Esophagus squamous epithelium (tissue), 5 donors: Measurements from ENCODE around the gene UBE2Q2. TPM values are rescaled to one million over a fixed set of nuclear protein-coding genes. Genes with fewer than 3 reads are reported as not detected.
"Not testable (repeated sequence)": the region's sequence is repeated elsewhere in the genome, so short reads cannot be mapped to it uniquely, and the experiment has no call there.

Source experiments
- DNase-seq: peaks from one replicate; lab custom pipeline; 2025; lab: John Stamatoyannopoulos, UW
- H3K27ac ChIP-seq, 4 donors: fragments of 200-600 bp; sonication (generic); one replicate each; pipeline ENCODE4 v1.5.1; 2016 to 2019; ENCODE audit warnings: mild to moderate bottlenecking in 1 of 4
- H3K27me3 ChIP-seq, 4 donors: fragments of 200-600 bp; sonication (generic); 1 replicate in 3 of 4; 2 replicates in 1 of 4; pipeline versions ENCODE4 v1.5.1 to v1.6.0; 2017 to 2021; ENCODE audit warnings: antibody characterized with exemption in 1 of 4
- H3K36me3 ChIP-seq, 3 donors: fragments of 200-600 bp; sonication (generic); one replicate each; pipeline ENCODE4 v1.5.1; 2016 to 2019
- H3K4me1 ChIP-seq, 3 donors: fragments of 200-600 bp; sonication (generic); one replicate each; pipeline ENCODE4 v1.5.1; 2017 to 2019
- H3K4me3 ChIP-seq, 4 donors: fragments of 200-600 bp; sonication (generic); 1 replicate in 3 of 4; 2 replicates in 1 of 4; pipeline ENCODE4 v1.5.1; 2016 to 2019; ENCODE audit warnings: mild to moderate bottlenecking in 2 of 4, moderate library complexity in 1 of 4
- H3K9me3 ChIP-seq, 3 donors: fragments of 200-600 bp; sonication (generic); one replicate each; pipeline ENCODE4 v1.5.1; 2016 to 2019
- CTCF ChIP-seq, 6 experiments: fragments of 450-650 bp in 4 of 6; fragments of 200-600 bp in 2 of 6; sonication (generic) in 2 of 6; IDR thresholded peaks; one replicate each; pipeline ENCODE4 v1.5.1; 2016 to 2019; ENCODE audit warnings: antibody characterized with exemption in 6 of 6, mild to moderate bottlenecking in 4 of 6, moderate library complexity in 4 of 6
- POLR2A ChIP-seq, 4 donors: fragments of 450-650 bp; IDR thresholded peaks; one replicate each; pipeline ENCODE4 v1.6.1; 2017; ENCODE audit warnings: antibody characterized with exemption in 4 of 4, mild to moderate bottlenecking in 4 of 4, moderate library complexity in 3 of 4
- WGBS, 2 donors: methylation state at CpG; one replicate each; pipeline ENCODE4 v1.1.5; 2018; 5-methylcytosine and 5-hydroxymethylcytosine counted together
- intact Hi-C: fragments of 100-400 bp; cut with DNase I; formaldehyde crosslinking; loops from one replicate; pipeline ENCODE4 v1.15.0; 2022
- total RNA-seq, 4 donors: library from RNA; depleted of rRNA; stranded (reverse); fragments of >200 nt; gene quantifications; one replicate each; pipeline ENCODE4 v1.1.0, GENCODE V29; 2016
- donor health status: DM: yes; HTN: yes; CAD: no.

UBE2Q2 gene
- total RNA-seq, 4 donors from 2014 or later: 9.1 to 40.2 (median 25.6) TPM

DNA sequence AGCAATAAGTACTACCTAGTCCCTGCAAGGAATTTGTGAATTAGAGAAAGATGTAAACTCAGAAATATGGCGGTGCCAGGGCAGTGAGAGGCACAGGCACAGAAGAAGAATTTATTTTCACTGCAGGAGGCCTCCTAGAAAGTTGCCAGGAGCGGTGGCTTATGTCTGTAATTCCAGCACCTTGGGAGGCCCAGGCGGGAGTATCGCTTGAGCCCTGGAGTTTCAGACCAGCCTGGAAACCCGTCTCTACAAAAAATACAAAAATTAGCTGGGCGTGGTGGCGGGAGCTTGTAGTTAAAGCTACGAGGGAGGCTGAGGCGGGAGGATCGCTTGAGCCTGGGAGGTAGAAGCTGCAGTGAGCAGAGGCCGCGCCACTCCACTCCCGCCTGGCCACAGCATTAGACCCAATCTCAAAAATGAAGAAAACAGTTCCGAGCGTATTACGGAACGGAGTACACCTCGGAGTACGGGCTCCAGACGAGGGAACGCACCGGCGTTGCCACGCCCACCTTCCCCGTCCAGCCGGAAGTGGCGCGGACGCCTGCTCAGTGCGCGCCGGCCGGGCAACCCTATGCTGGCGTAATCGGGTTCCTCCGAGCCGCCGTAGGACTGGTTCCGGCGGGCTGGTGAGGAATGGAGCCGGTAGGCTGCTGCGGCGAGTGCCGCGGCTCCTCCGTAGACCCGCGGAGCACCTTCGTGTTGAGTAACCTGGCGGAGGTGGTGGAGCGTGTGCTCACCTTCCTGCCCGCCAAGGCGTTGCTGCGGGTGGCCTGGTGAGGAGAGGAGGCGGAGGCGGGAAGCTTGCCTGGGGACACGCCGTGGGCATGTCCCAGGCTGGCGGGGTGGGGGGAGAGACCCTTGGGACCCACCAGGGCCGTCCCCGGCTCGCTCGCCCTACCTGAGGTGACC is 60.3 kb downstream of the UBE2Q2 start, which contains the start of gene FBXO22:
TSS of gene FBXO22 (plus strand) at position 548 of the 909 bp plus-strand sequence. CDS start at position 634, 86 bp downstream.
- H3K9me3 ChIP-seq: no peaks in the 10 kb centered on the region
- DNase-seq: peak; percentile 56
- H3K36me3 ChIP-seq: peaks cover 0 to 32% (median 0%) of the 10 kb centered on the region in 3 donors
- WGBS, 2 donors: 2 to 6% methylated on average over 17 to 38 of the region's 63 CpGs
- no peak for TF ChIP-seq CTCF (IDR thresholded peaks at IDR 0.05)
- peak in 3 of 4 donors; percentile 11 to 79 (median 72) for TF ChIP-seq POLR2A (IDR thresholded peaks at IDR 0.05)
- H3K27ac ChIP-seq: peak within 1 kb of the TSS; percentile 80 to 92 (median 89)
- intact Hi-C loops: no loop called here
- H3K27me3 ChIP-seq: no peaks in the 10 kb centered on the region
- H3K4me1 ChIP-seq: peaks cover 0 to 27% (median 8%) of the 10 kb centered on the region in 3 donors
- H3K4me3 ChIP-seq: peak within 1 kb of the TSS; percentile 59 to 98 (median 93)

- Histone ChIP-seq H3K4me3 (peak overlapping the region in 2 of 4 donors; percentile 5 to 98), H3K27ac (no peak overlapping the region), H3K36me3 (peaks cover 0 to 34% (median 0%) of the 10 kb centered on the region in 3 donors), H3K4me1 (peaks cover 0 to 27% (median 8%) of the 10 kb centered on the region in 3 donors), H3K27me3 (no peaks in the 10 kb centered on the region), H3K9me3 (no peaks in the 10 kb centered on the region)
- TF ChIP-seq POLR2A (IDR thresholded peaks at IDR 0.05) (no peak), CTCF (IDR thresholded peaks at IDR 0.05) (no peak)
- 77 to 81% methylated on average over 5 of the region's 5 CpGs for WGBS, 2 donors
- no peak for DNase-seq
- intact Hi-C loops: no loop called here
Measured at GRCh38 chr15:75905231-75905630, 62.0 kb downstream of the UBE2Q2 start.

GRCh38 chr15:75910355-75910754 is 67.1 kb downstream of the UBE2Q2 start:
- 87 to 89% methylated on average over 3 of the region's 3 CpGs for WGBS, 2 donors
- H3K9me3 ChIP-seq, DNase-seq, intact Hi-C loops, H3K27ac ChIP-seq, H3K27me3 ChIP-seq, H3K4me3 ChIP-seq, H3K4me1 ChIP-seq: not testable (repeated sequence)
- H3K36me3 ChIP-seq: peaks cover 0 to 70% (median 0%) of the 10 kb centered on the region in 3 donors

DNA sequence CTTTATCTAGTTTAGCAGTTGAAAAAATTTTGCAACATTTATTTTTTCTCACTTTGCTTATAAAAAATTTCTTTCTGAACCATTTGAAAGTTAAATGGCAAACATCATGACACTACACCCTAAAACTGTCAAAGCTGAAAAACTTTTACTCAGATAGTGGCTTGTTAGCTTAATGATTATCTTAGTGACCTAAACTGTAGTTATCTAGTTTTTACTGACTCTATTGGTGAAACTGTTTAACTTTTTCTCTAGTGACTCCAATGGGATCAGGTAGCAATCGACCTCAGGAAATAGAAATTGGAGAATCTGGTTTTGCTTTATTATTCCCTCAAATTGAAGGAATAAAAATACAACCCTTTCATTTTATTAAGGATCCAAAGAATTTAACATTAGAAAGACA is 73.7 kb downstream of the UBE2Q2 start:
- Histone ChIP-seq H3K27ac (no peak overlapping the region), H3K36me3 (peaks cover 0 to 82% (median 0%) of the 10 kb centered on the region in 3 donors), H3K27me3 (no peaks in the 10 kb centered on the region), H3K9me3 (no peaks in the 10 kb centered on the region), H3K4me1 (peaks cover under 1 to 4% (median under 1%) of the 10 kb centered on the region in 3 donors), H3K4me3 (no peak overlapping the region)
- WGBS, 2 donors: 83 to 92% methylated on average over 1 of the region's 1 CpG
- no peak for TF ChIP-seq CTCF (IDR thresholded peaks at IDR 0.05)
- no peak for TF ChIP-seq POLR2A (IDR thresholded peaks at IDR 0.05)
- intact Hi-C loops: no loop called here
- DNase-seq: no peak

- H3K9me3 ChIP-seq: no peaks in the 10 kb centered on the region
- H3K27ac ChIP-seq: no peak overlapping the region
- 82 to 100% methylated on average over 1 of the region's 1 CpG for WGBS, 2 donors
- H3K36me3 ChIP-seq: peaks cover 0 to 77% (median 0%) of the 10 kb centered on the region in 3 donors
- no peak overlapping the region for H3K4me3 ChIP-seq
- intact Hi-C loops: no loop called here
- TF ChIP-seq POLR2A (IDR thresholded peaks at IDR 0.05) (no peak), CTCF (IDR thresholded peaks at IDR 0.05) (no peak)
- DNase-seq: no peak
- peaks cover 5 to 14% (median 6%) of the 10 kb centered on the region in 3 donors for H3K4me1 ChIP-seq
- H3K27me3 ChIP-seq: no peaks in the 10 kb centered on the region
Measured at GRCh38 chr15:75918135-75918534, 74.9 kb downstream of the UBE2Q2 start.
